ENCODE results near the gene MAP1B.
"Not testable (repeated sequence)": the region's sequence is repeated elsewhere in the genome, so short reads cannot be mapped to it uniquely, and the experiment has no call there.

The MAP1B gene

GRCh38 chr5:72161951-72162350, 54.7 kb downstream of the MAP1B start:
- no peak for DNase-seq (ENCODE audit: low read depth)

DNA sequence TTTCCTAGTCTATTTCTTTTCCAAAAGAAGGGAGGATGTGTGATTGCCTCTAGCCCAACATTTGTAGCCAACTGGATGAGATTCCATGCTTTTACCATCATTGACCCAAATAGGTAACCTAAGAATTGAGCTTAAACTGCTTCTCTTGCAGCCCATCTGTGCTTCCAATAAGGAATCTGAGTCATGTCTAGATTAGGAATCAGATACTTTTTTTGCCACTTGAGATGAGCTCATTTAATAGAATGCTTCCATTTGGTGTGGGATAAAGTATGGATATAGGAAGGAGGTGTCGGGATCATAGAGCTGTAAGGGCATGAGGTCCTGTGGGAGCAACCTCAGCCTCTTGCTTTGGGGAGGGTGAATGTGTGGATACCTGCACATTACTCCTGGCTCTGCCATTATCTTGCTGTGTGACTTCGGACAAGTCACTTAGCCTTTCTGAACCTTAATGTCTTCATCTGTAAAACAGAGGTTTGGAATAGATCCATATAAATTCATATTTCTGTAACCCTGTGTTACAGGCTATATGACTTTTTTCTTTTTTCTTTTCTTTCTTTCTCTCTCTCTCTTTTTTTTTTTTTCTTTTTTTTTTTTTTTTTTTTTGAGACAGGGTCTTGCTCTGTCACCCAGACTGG, 56.2 kb downstream of the MAP1B start:
- no peak for DNase-seq (ENCODE audit: low read depth)

GRCh38 chr5:72166070-72166979, 59.0 kb downstream of the MAP1B start:
- no peak for DNase-seq (ENCODE audit: low read depth)

DNA sequence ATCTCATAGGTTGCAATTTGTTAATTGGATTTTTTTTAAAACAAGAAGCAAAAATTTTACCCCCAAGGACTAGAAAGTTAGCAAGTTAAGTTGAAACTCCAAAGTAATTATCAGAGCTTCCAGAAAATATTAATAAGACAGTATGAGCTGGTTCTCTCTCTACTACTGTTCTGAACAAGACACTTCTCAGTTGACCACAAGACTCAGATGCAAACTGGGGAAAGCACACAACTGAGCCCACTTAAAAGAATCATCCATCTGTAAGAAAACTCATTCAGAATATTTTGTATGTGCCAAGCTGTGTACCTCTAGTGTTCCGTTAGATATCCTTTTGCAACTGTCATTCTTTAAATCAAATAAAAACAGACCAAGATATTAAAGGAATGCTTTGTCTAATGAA, 60.0 kb downstream of the MAP1B start:
- no peak for DNase-seq (ENCODE audit: low read depth)

GRCh38 chr5:72167804-72168203, 60.5 kb downstream of the MAP1B start:
- DNase-seq (ENCODE audit: low read depth), result no peak

DNA sequence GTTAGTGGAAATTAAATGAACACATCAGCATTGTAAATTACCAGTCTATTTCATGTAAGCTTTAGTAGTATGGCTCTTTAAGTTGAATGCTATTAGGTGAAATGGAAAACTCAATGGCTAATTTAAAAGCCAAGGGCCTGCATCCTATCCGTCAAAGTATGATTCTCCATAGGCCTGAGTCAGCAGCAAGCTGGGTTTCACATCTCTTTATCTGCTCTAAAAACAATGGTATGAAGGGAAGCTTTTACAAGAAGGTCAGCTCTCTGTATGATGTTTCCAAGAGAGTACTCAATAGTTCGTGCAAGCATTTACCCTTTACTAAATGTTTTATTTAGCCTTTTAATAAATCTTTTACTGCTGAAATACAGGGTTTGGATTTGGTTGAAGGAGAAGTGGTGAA, 62.8 kb downstream of the MAP1B start:
- DNase-seq (ENCODE audit: low read depth), result no peak

- not testable (repeated sequence) for DNase-seq (ENCODE audit: low read depth)
Observed at GRCh38 chr5:72171181-72171580, 63.9 kb downstream of the MAP1B start.

DNA sequence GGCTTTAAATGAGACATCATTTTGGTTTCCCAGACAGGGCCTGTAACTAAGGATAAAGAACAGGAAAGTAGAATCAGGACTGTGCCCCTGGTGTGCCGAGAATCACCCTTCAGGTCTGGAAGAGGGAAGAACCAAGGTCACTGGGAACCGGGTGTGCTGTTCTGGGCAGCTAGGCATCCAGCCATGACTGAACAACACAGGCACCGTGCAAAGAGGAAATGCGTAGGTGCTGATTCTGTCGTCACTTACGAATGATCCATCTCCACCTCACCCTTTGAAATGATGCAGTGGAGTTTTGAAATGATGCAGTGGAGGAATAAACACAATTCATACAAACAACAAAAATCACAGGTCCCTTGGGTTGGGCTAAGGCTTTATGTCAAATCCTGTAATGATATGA, 64.4 kb downstream of the MAP1B start:
- no peak for DNase-seq (ENCODE audit: low read depth)

DNA sequence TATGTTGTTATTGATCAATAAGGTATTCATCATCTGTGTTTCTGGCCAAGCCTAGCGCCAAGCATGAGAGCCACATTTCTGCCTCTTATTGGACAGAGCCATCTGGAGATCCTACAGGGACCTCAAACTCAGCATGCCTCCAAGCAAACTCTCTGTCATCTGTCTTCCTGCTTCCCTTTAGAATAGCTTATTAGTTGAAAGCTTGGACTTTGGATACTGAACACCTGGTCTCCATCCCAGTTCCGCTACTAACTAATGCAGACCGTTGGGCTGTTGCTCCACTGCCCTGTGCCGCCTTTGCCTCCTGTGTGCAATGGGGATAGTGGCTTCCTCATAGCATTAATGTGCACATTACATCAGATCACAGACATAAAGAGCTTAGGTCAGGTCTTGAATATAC, 65.5 kb downstream of the MAP1B start:
- DNase-seq (ENCODE audit: low read depth), result no peak

- DNase-seq (ENCODE audit: low read depth), result no peak
Observed at GRCh38 chr5:72177538-72177937, 70.3 kb downstream of the MAP1B start.

DNA sequence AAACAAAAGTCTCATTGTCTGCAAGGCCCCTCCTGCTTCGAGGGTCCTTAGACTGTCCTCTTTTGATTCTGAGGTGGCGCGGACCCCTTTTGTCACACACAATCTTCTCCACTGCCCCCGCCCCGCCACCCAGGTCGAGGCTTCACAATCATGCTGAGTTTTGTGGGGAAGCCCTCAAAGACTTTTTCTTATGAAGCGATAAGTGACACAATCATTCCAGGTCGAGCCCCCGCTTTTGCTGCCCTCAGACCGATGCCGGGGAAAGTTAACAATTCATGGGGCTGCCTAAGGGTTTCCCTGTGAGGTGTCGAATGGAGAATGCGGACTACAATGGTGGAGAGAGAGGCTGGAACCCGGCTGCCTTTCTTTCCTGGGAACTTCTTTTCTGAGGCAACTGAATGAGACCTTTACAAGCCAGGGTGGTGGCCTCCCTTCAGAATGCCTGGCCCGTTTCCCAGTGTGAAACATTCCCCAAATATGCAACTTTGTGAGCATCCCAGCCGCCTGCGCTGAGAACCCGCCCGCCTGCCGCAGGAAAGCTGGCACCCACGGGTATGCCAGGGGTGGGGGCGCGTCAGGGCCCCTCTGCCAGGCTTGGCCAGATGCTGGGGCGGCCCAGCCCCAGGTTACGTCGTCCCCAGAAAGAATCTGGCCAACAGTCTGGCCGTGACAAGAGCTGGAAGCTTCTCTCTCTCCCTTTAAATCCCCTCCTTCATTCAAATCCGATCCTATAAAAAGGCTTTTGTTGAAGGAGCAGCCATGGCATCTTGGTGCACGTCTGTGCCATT, 71.9 kb downstream of the MAP1B start:
- DNase-seq (ENCODE audit: low read depth), result no peak

DNA sequence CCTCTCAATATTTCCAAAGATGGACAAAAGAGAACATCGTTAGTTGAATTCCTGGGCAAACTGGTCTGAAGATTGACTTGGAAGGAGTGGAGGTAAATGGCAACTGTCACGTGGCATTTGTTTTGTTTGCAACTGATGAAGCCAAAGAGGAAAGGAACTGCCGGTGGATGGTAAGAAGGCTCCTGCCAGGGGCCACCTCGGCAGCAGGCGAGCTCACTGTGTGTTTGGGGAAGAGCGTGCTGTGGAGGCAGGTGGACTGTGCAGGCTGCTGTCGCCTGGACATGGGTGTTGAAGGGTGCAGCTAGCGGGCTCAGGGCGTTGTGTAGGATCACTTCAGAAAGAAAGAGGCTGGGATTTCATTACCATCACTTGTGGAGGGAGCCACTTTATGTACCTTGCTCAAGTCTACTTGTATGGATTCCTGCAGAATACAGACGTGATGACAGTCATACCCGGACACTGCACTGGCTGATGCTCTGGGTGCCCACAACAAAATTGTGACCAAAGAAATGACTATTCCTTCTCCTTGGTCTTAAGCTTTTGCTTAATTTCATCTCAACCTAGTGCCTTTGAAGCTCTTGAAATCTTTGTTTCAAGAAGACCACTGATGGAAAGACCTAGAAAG, 72.7 kb downstream of the MAP1B start:
- DNase-seq (ENCODE audit: low read depth), result no peak

- no peak for DNase-seq (ENCODE audit: low read depth)
Observed at GRCh38 chr5:72180925-72181324, 73.7 kb downstream of the MAP1B start.

GRCh38 chr5:72182686-72183085, 75.4 kb downstream of the MAP1B start:
- DNase-seq (ENCODE audit: low read depth), result no peak

GRCh38 chr5:72183101-72183520, 75.8 kb downstream of the MAP1B start:
- DNase-seq (ENCODE audit: low read depth), result no peak

DNA sequence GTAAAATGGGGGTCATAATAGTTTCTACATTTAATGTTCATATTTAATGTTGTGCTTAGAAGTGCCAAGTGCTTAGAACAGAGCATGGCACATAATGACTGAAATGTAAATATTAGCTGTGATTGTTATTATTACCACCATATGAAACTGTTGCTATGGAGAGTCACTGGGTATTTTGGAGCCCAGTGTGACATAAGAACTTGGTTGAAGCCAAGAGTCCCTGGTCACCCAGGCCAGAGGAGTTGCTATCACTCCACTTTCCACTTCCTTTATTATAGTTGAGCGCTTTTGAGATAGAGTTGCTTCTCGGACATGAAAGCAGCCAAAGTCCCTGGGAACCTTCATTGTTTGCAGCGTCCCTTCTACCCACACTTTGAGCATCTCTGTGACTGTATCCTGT, 77.1 kb downstream of the MAP1B start:
- DNase-seq (ENCODE audit: low read depth), result no peak

DNA sequence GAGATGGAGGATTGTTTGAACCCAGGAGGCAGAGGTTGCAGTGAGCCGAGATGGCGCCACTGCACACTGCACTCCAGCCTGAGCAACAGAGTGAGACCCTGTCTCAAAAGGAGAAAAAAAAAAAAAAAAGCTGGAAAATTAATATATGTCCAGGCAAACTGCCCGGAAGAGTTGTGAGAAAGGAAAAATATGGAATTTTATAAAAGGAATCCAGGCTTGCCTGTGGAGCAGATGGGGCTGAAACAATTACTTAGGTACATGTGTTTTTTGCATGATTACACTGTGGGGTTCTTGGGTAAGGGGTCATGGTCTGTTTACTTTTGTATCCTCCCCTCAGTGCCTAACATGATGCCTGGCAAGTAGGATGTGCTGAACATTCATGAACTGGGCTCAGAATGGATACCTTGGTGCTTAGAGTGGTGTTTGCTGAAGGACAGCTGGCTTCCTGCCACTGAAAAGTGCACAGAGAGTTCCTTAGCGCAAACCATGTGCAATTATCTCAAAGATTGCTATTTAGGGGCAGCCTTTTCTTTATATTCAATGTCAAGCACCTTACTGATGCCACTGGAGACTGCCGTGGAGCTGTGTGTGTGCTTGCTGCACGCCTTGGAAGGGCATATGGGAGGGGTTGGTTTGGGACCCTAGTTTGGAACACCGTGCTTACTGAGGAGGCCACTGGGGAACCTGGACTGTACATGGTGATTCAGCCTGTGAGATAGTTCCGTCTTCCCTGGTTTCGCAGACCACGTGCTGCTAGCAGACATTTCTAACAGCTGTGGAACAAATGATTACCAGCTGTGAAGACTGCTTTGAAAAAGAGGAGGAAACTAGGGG, 78.4 kb downstream of the MAP1B start:
- DNase-seq (ENCODE audit: low read depth), result no peak

GRCh38 chr5:72187388-72188075, 80.3 kb downstream of the MAP1B start:
- DNase-seq (ENCODE audit: low read depth), result no peak

- no peak for DNase-seq (ENCODE audit: low read depth)
Observed at GRCh38 chr5:72188166-72188565, 80.9 kb downstream of the MAP1B start.

GRCh38 chr5:72189146-72189545, 81.9 kb downstream of the MAP1B start:
- DNase-seq (ENCODE audit: low read depth), result no peak

DNA sequence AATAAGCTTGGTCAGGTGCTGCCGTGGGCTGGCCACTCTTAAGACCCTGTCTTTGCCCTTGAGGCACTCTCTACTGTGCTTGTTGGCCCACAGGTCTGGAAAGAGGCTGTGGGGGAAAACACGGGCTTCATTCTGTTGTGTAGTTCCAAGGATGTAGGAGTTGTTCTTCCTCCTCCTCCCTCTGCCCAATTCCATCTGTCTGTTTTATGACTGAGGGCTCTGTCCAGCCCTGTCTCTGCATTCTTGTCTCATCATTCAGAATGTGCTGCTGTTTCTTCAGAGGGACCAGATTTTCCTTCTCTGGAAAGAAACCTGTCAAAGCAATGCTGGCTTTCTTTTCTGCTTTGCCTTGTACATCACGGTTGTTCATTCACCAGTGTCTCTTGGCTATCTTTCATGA, 84.1 kb downstream of the MAP1B start:
- DNase-seq (ENCODE audit: low read depth), result no peak
